ENCODE data around the gene F10. TPM values are rescaled to one million over a fixed set of nuclear protein-coding genes. Genes with fewer than 3 reads are reported as not detected.
A peak's percentile ranks its signal among the peaks of the same experiment; 100 is the strongest.

The F10 gene
- total RNA-seq, 1 experiment from 2014 or later = not detected

DNA sequence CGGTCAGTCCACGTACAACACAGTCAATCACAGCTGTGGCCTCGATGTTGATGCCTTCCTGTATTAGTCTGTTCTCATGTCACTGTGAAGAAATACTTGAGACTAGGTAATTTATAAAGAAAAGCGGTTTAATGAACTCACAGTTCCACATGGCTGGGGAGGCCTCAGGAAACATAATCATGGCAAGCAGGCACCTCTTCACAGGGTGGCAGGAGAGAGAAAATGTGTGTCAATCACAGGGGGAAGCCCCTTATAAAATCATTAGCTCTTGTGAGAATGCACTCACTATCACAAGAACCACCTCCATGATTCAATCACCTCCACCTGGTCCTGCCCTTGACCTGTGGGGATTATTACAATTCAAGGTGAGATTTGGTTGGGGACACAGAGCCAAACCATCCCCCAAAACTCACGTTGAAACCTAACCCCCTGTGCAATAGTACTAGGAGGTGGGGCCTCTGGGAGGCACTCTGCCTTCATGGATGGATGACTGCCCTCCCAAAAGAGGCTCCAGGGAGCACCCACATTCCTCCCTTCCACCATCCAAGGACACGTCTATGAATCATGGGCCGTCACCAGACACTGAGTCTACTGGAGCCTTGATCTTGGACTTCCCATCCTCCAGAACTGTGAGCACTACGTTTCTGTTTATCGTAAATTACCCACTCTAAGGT is 33.5 kb downstream of the F10 start:
- TF ChIP-seq, protein P1, sequence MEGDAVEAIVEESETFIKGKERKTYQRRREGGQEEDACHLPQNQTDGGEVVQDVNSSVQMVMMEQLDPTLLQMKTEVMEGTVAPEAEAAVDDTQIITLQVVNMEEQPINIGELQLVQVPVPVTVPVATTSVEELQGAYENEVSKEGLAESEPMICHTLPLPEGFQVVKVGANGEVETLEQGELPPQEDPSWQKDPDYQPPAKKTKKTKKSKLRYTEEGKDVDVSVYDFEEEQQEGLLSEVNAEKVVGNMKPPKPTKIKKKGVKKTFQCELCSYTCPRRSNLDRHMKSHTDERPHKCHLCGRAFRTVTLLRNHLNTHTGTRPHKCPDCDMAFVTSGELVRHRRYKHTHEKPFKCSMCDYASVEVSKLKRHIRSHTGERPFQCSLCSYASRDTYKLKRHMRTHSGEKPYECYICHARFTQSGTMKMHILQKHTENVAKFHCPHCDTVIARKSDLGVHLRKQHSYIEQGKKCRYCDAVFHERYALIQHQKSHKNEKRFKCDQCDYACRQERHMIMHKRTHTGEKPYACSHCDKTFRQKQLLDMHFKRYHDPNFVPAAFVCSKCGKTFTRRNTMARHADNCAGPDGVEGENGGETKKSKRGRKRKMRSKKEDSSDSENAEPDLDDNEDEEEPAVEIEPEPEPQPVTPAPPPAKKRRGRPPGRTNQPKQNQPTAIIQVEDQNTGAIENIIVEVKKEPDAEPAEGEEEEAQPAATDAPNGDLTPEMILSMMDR (conservative IDR thresholded peaks at IDR 0.05; ENCODE audit: low read depth, low read length) = no peak
- TF ChIP-seq EZH2 (IDR thresholded peaks at IDR 0.05; ENCODE audit: borderline replicate concordance, low read depth, low read length, poor library complexity, severe bottlenecking) = no peak
- Histone ChIP-seq H3K27ac (ENCODE audit: low read depth, low read length, poor library complexity, severe bottlenecking) (no peak overlapping the region), H3K27me3 (replicated peaks; ENCODE audit: insufficient read depth, low read depth, low read length, poor library complexity) (no peaks in the 10 kb centered on the region), H3K36me3 (ENCODE audit: insufficient read depth, low read length, poor library complexity, severe bottlenecking) (no peaks in the 10 kb centered on the region), H3K9me3 (ENCODE audit: low read depth, low read length, poor library complexity, severe bottlenecking) (no peaks in the 10 kb centered on the region), H3K4me3 (ENCODE audit: low read depth, low read length, poor library complexity, severe bottlenecking) (no peak overlapping the region), H3K4me1 (ENCODE audit: insufficient read depth, low read length, poor library complexity, severe bottlenecking) (peaks cover 33% of the 10 kb centered on the region)
- ChIA-PET POLR2A (ENCODE audit: low non-redundant PET) (no interaction called here), CTCF (no interaction called here)
- no TSS peak for BruUV-seq (replicated peaks)
- intact Hi-C loops (cut with micrococcal nuclease; ENCODE audit: unreplicated experiment) = no loop called here
- no peak for DNase-seq (ENCODE audit: low spot score)

DNA sequence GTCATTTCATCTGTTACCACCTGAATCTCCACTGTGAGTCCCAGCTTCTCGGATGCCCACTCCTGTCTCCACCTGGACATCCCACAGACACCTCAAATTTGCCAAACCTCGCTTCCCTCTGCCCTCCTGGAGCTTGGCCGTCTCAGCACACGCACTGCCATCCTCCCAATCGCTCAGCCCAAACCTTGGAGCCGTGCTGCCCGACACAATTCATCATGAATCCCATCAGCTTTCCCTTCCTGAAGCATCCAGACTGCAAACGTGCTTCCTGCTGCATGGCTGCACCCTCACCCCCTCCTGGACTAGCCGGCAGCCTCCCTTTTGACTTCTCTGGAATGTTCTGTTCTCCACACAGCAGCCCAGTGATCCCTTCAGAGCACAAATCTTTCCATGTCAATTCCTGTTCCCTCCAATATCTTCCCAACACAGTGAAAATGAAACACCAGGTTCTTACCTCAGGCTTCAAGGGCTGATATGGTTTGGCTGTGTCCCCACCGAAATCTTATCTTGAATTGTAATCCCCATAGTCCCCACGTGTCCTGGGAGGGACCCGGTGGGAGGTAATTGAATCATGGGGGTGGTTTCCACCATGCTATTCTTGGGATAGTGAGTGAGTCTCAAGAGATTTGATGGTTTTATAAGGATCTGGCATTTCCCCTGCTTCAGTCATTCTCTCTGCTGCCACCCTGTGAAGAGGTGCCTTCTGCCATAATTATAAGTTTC is 34.8 kb downstream of the F10 start:
- intact Hi-C loops (cut with micrococcal nuclease; ENCODE audit: unreplicated experiment) = no loop called here
- no peaks in the 10 kb centered on the region for H3K9me3 ChIP-seq (ENCODE audit: low read depth, low read length, poor library complexity, severe bottlenecking)
- no TSS peak for BruUV-seq (replicated peaks)
- POLR2A ChIA-PET (ENCODE audit: low non-redundant PET) = no interaction called here
- CTCF ChIA-PET = no interaction called here
- TF ChIP-seq, protein P1 (conservative IDR thresholded peaks at IDR 0.05; ENCODE audit: low read depth, low read length) = no peak
- TF ChIP-seq EZH2 (IDR thresholded peaks at IDR 0.05; ENCODE audit: borderline replicate concordance, low read depth, low read length, poor library complexity, severe bottlenecking) = no peak
- H3K4me1 ChIP-seq (ENCODE audit: insufficient read depth, low read length, poor library complexity, severe bottlenecking) = peaks cover 28% of the 10 kb centered on the region
- DNase-seq (ENCODE audit: low spot score) = peak; percentile 64
- H3K4me3 ChIP-seq (ENCODE audit: low read depth, low read length, poor library complexity, severe bottlenecking) = no peak overlapping the region
- no peak overlapping the region for H3K27ac ChIP-seq (ENCODE audit: low read depth, low read length, poor library complexity, severe bottlenecking)
- no peaks in the 10 kb centered on the region for H3K27me3 ChIP-seq (replicated peaks; ENCODE audit: insufficient read depth, low read depth, low read length, poor library complexity)
- H3K36me3 ChIP-seq (ENCODE audit: insufficient read depth, low read length, poor library complexity, severe bottlenecking) = no peaks in the 10 kb centered on the region

DNA sequence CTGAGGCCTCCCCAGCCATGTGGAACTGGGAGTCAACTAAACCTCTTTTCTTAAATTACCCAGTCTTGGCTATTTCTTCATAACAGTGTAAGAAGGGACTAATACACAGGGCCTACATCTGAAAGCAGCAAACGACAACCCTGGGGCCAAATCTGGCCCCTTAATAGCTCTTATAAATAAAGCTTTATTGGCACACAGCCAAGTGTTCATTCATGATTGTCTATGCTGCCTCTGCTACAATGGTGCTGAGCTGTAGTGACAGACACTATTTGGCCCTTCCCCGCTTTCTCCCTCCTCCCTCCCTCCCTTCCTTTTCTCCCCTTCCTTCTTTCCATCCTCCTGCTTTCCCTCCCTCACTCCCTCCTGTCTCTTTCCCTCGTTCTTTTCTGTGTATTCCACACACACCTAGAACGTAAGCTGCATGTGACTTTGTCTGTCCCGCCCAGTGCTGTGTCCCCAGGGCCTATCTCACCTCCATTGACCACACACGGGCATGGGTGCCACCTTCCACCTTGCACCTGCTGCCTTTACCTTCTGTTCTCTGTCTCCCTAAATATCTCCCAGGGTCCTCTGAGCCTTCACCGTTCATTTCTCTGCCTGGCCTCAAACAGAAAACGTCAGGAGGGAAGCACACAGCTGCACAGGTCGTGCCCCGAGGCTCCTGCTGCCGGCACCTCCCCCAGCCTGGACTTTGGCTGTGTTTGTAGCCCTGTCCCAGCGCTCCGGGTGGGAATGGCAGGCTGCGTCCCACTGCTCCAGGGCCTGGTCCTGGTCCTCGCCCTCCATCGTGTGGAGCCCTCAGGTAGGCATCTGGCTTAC is 35.5 kb downstream of the F10 start, which contains the start of gene PROZ:
Gene PROZ (plus strand): TSS at position 720 of the 819 bp plus-strand sequence. CDS start 13 bp downstream, at position 733.
- intact Hi-C loops (cut with micrococcal nuclease; ENCODE audit: unreplicated experiment) = no loop called here
- peaks cover 20% of the 10 kb centered on the region for H3K4me1 ChIP-seq (ENCODE audit: insufficient read depth, low read length, poor library complexity, severe bottlenecking)
- ChIA-PET POLR2A (ENCODE audit: low non-redundant PET) (no interaction called here), CTCF (no interaction called here)
- H3K27ac ChIP-seq (ENCODE audit: low read depth, low read length, poor library complexity, severe bottlenecking) = peak within 1 kb of the TSS; percentile 30
- no peaks in the 10 kb centered on the region for H3K9me3 ChIP-seq (ENCODE audit: low read depth, low read length, poor library complexity, severe bottlenecking)
- no peak within 1 kb of the TSS for H3K4me3 ChIP-seq (ENCODE audit: low read depth, low read length, poor library complexity, severe bottlenecking)
- H3K27me3 ChIP-seq (replicated peaks; ENCODE audit: insufficient read depth, low read depth, low read length, poor library complexity) = no peaks in the 10 kb centered on the region
- DNase-seq (ENCODE audit: low spot score) = no peak
- no peaks in the 10 kb centered on the region for H3K36me3 ChIP-seq (ENCODE audit: insufficient read depth, low read length, poor library complexity, severe bottlenecking)
- TF ChIP-seq EZH2 (IDR thresholded peaks at IDR 0.05; ENCODE audit: borderline replicate concordance, low read depth, low read length, poor library complexity, severe bottlenecking) = no peak
- no TSS peak for BruUV-seq (replicated peaks)

Measured in A673 (cell line).